Activated CD4-positive, alpha-beta T cell treated with anti-CD3 and anti-CD28 coated beads for 36 hours (primary cell): ENCODE measurements around the gene HBB. TPM values are rescaled to one million over a fixed set of nuclear protein-coding genes. Genes with fewer than 3 reads are reported as not detected.
"Not testable (repeated sequence)": the region's sequence is repeated elsewhere in the genome, so short reads cannot be mapped to it uniquely, and the experiment has no call there.

Experiments used
- ATAC-seq: fragments of 200-7000 bp; cut with Tn5 transposase; one replicate; pipeline ENCODE4 v1.10.0; 2021; ENCODE audit warnings: mild to moderate bottlenecking, moderate library complexity
- CTCF ChIA-PET: fragments of 350-600 bp; sonication (Branson Sonifier 250); formaldehyde crosslinking; loops from one replicate; lab custom pipeline; 2021; ENCODE audit warnings: antibody characterized with exemption; lab: Charles Lee
- POLR2A ChIA-PET: fragments of 350-600 bp; sonication (Branson Sonifier 250); formaldehyde crosslinking; loops from one replicate; lab custom pipeline; 2021; ENCODE audit warnings: antibody characterized with exemption, inconsistent platforms; lab: Charles Lee
- DNase-seq: peaks from one replicate; pipeline ENCODE4 v3.0.0-alpha.2; 2020
- H3K27ac Mint-ChIP-seq: one replicate; pipeline ENCODE4 v1.8.0; 2021; ENCODE audit warnings: mixed read lengths
- H3K27me3 Mint-ChIP-seq: one replicate; pipeline ENCODE4 v1.8.0; 2021; ENCODE audit warnings: mixed read lengths
- H3K36me3 Mint-ChIP-seq: one replicate; pipeline ENCODE4 v1.8.0; 2021; ENCODE audit warnings: low read depth, mixed read lengths
- H3K4me1 Mint-ChIP-seq: one replicate; pipeline ENCODE4 v1.8.0; 2021; ENCODE audit warnings: mixed read lengths
- H3K4me3 Mint-ChIP-seq: one replicate; pipeline ENCODE4 v1.8.0; 2021; ENCODE audit warnings: mild to moderate bottlenecking, moderate library complexity, mixed read lengths
- H3K9me3 Mint-ChIP-seq: one replicate; pipeline ENCODE4 v1.8.0; 2021; ENCODE audit warnings: low read depth, mixed read lengths
- intact Hi-C, 2 experiments: fragments of 100-400 bp; cut with DNase I in 1 of 2; cut with micrococcal nuclease in 1 of 2; formaldehyde crosslinking; loops; one replicate each; pipeline versions ENCODE4 v1.14.2 to v1.15.1; 2022 to 2024; cut with DNase I, micrococcal nuclease
- total RNA-seq, 2 experiments: library from RNA; stranded (reverse); gene quantifications; one replicate each; pipeline ENCODE4 v1.2.3, GENCODE V29; 2021

The HBB gene
- not detected for total RNA-seq

- DNase-seq, result no peak
- intact Hi-C loops, result no loop called here
- H3K36me3 Mint-ChIP-seq, result no peaks in the 10 kb centered on the region
- no peak within 1 kb of the TSS for H3K4me3 Mint-ChIP-seq
- no peaks in the 10 kb centered on the region for H3K27me3 Mint-ChIP-seq
- H3K4me1 Mint-ChIP-seq, result no peaks in the 10 kb centered on the region
- H3K9me3 Mint-ChIP-seq, result no peaks in the 10 kb centered on the region
- CTCF ChIA-PET, result no interaction called here
- ATAC-seq, result no peak
- POLR2A ChIA-PET, result no interaction called here
- no peak within 1 kb of the TSS for H3K27ac Mint-ChIP-seq
Observed at GRCh38 chr11:5226732-5227310, at the start of gene HBB. Gene HBB (minus strand): TSS chr11:5227071. CDS start chr11:5227021, 50 bp downstream.

- ChIA-PET POLR2A (no interaction called here), CTCF (no interaction called here)
- H3K36me3 Mint-ChIP-seq, result no peaks in the 10 kb centered on the region
- H3K9me3 Mint-ChIP-seq, result no peaks in the 10 kb centered on the region
- H3K27ac Mint-ChIP-seq, result no peak overlapping the region
- no peak overlapping the region for H3K4me3 Mint-ChIP-seq
- ATAC-seq, result no peak
- H3K4me1 Mint-ChIP-seq, result no peaks in the 10 kb centered on the region
- H3K27me3 Mint-ChIP-seq, result peaks cover 5% of the 10 kb centered on the region
- intact Hi-C loops, result no loop called here
- no peak for DNase-seq
Observed at GRCh38 chr11:5275369-5276110, 48.7 kb upstream of the HBB start.

GRCh38 chr11:5274395-5274794 lies 47.5 kb upstream of the HBB start:
- Mint-ChIP-seq H3K27ac (no peak overlapping the region), H3K36me3 (no peaks in the 10 kb centered on the region), H3K9me3 (no peaks in the 10 kb centered on the region), H3K27me3 (peaks cover 5% of the 10 kb centered on the region), H3K4me1 (no peaks in the 10 kb centered on the region), H3K4me3 (no peak overlapping the region)
- DNase-seq, result no peak
- POLR2A ChIA-PET, result no interaction called here
- CTCF ChIA-PET, result no interaction called here
- ATAC-seq, result no peak
- intact Hi-C loops, result no loop called here

- CTCF ChIA-PET, result no interaction called here
- ATAC-seq (no peak), DNase-seq (no peak)
- Mint-ChIP-seq H3K27me3 (peaks cover 5% of the 10 kb centered on the region), H3K4me3 (no peak overlapping the region), H3K4me1 (no peaks in the 10 kb centered on the region), H3K27ac (no peak overlapping the region), H3K9me3 (no peaks in the 10 kb centered on the region), H3K36me3 (no peaks in the 10 kb centered on the region)
- POLR2A ChIA-PET, result no interaction called here
- intact Hi-C loops, result no loop called here
Observed at GRCh38 chr11:5272395-5273017, 45.6 kb upstream of the HBB start.

GRCh38 chr11:5269715-5270147 lies 42.9 kb upstream of the HBB start, which contains the start of gene HBE1:
Gene HBE1 (minus strand): TSS chr11:5269945. CDS start chr11:5269890, 55 bp downstream.
- no peak for ATAC-seq
- ChIA-PET CTCF (no interaction called here), POLR2A (no interaction called here)
- H3K27me3 Mint-ChIP-seq, result peaks cover 5% of the 10 kb centered on the region
- no peak for DNase-seq
- H3K36me3 Mint-ChIP-seq, result no peaks in the 10 kb centered on the region
- no peaks in the 10 kb centered on the region for H3K9me3 Mint-ChIP-seq
- H3K4me1 Mint-ChIP-seq, result no peaks in the 10 kb centered on the region
- intact Hi-C loops, result no loop called here
- no peak within 1 kb of the TSS for H3K27ac Mint-ChIP-seq
- H3K4me3 Mint-ChIP-seq, result no peak within 1 kb of the TSS

GRCh38 chr11:5267033-5267563 lies 40.2 kb upstream of the HBB start:
- Mint-ChIP-seq H3K27me3 (peaks cover 5% of the 10 kb centered on the region), H3K27ac (no peak overlapping the region), H3K4me3 (no peak overlapping the region), H3K9me3 (no peaks in the 10 kb centered on the region), H3K4me1 (no peaks in the 10 kb centered on the region), H3K36me3 (no peaks in the 10 kb centered on the region)
- ATAC-seq (no peak), DNase-seq (no peak)
- ChIA-PET POLR2A (no interaction called here), CTCF (no interaction called here)
- intact Hi-C loops, result no loop called here

GRCh38 chr11:5266609-5267008 lies 39.7 kb upstream of the HBB start:
- H3K36me3 Mint-ChIP-seq, result no peaks in the 10 kb centered on the region
- H3K27ac Mint-ChIP-seq, result no peak overlapping the region
- no peaks in the 10 kb centered on the region for H3K9me3 Mint-ChIP-seq
- DNase-seq (no peak), ATAC-seq (no peak)
- ChIA-PET POLR2A (no interaction called here), CTCF (interaction anchor here (0.6 kb wide), 1 partner anchor 636 kb away, joined by 3 read pairs; no protein-coding TSS in a partner anchor)
- peaks cover 5% of the 10 kb centered on the region for H3K27me3 Mint-ChIP-seq
- H3K4me3 Mint-ChIP-seq, result no peak overlapping the region
- no peaks in the 10 kb centered on the region for H3K4me1 Mint-ChIP-seq
- intact Hi-C loops, result no loop called here

GRCh38 chr11:5265832-5266231 lies 39.0 kb upstream of the HBB start:
- intact Hi-C loops, result no loop called here
- DNase-seq, result no peak
- Mint-ChIP-seq H3K27ac (no peak overlapping the region), H3K4me3 (no peak overlapping the region), H3K9me3 (no peaks in the 10 kb centered on the region), H3K27me3 (peaks cover 2% of the 10 kb centered on the region), H3K4me1 (no peaks in the 10 kb centered on the region), H3K36me3 (no peaks in the 10 kb centered on the region)
- ChIA-PET POLR2A (no interaction called here), CTCF (no interaction called here)
- no peak for ATAC-seq

- H3K4me3 Mint-ChIP-seq, result no peak overlapping the region
- intact Hi-C loops, result no loop called here
- H3K36me3 Mint-ChIP-seq, result no peaks in the 10 kb centered on the region
- H3K27me3 Mint-ChIP-seq, result peaks cover 5% of the 10 kb centered on the region
- no peaks in the 10 kb centered on the region for H3K4me1 Mint-ChIP-seq
- H3K9me3 Mint-ChIP-seq, result no peaks in the 10 kb centered on the region
- ATAC-seq (no peak), DNase-seq (no peak)
- POLR2A ChIA-PET, result no interaction called here
- CTCF ChIA-PET, result interaction anchor here (0.6 kb wide), 1 partner anchor 271 kb away, joined by 3 read pairs; no protein-coding TSS in a partner anchor
- no peak overlapping the region for H3K27ac Mint-ChIP-seq
Observed at GRCh38 chr11:5258543-5259262, 31.8 kb upstream of the HBB start.

- no peaks in the 10 kb centered on the region for H3K4me1 Mint-ChIP-seq
- no peaks in the 10 kb centered on the region for H3K36me3 Mint-ChIP-seq
- ATAC-seq, result no peak
- H3K4me3 Mint-ChIP-seq, result no peak overlapping the region
- DNase-seq, result no peak
- H3K27me3 Mint-ChIP-seq, result peaks cover 3% of the 10 kb centered on the region
- CTCF ChIA-PET, result no interaction called here
- no peak overlapping the region for H3K27ac Mint-ChIP-seq
- H3K9me3 Mint-ChIP-seq, result no peaks in the 10 kb centered on the region
- intact Hi-C loops, result no loop called here
- POLR2A ChIA-PET, result no interaction called here
Observed at GRCh38 chr11:5257296-5257695, 30.4 kb upstream of the HBB start.

GRCh38 chr11:5254646-5255413 lies 28.0 kb upstream of the HBB start, which contains the start of gene HBG2:
Gene HBG2 (minus strand): TSS chr11:5254781. CDS start chr11:5254728, 53 bp downstream.
- POLR2A ChIA-PET, H3K9me3 Mint-ChIP-seq, H3K4me1 Mint-ChIP-seq, H3K4me3 Mint-ChIP-seq, DNase-seq, H3K36me3 Mint-ChIP-seq, H3K27me3 Mint-ChIP-seq, H3K27ac Mint-ChIP-seq, intact Hi-C loops, CTCF ChIA-PET, ATAC-seq: not testable (repeated sequence)
